Measurements from ENCODE around the gene TXNDC15.

DNA sequence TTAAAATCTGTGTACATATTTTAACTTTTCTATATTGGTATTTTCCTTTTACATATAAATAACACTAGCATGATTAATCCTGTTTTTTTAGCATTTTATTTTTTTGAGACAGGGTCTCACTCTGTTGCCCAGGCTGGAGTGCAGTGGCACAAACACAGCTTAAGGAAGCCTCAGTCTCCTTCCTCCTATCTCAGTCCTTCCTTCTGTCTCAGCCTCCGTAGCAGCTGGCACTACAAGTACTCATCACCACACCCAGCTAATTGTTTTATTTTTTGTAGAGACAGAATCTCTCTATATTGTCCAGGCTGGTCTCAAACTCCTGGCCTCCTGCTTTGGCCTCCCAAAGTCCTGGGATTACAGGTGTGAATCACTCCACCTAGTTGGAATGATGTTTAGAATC, 29.9 kb upstream of the TXNDC15 start:
- TF ChIP-seq, protein P1, sequence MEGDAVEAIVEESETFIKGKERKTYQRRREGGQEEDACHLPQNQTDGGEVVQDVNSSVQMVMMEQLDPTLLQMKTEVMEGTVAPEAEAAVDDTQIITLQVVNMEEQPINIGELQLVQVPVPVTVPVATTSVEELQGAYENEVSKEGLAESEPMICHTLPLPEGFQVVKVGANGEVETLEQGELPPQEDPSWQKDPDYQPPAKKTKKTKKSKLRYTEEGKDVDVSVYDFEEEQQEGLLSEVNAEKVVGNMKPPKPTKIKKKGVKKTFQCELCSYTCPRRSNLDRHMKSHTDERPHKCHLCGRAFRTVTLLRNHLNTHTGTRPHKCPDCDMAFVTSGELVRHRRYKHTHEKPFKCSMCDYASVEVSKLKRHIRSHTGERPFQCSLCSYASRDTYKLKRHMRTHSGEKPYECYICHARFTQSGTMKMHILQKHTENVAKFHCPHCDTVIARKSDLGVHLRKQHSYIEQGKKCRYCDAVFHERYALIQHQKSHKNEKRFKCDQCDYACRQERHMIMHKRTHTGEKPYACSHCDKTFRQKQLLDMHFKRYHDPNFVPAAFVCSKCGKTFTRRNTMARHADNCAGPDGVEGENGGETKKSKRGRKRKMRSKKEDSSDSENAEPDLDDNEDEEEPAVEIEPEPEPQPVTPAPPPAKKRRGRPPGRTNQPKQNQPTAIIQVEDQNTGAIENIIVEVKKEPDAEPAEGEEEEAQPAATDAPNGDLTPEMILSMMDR (IDR thresholded peaks at IDR 0.05; ENCODE audit: low read depth, low read length, missing input control): no peak
- TF ChIP-seq, protein P2, sequence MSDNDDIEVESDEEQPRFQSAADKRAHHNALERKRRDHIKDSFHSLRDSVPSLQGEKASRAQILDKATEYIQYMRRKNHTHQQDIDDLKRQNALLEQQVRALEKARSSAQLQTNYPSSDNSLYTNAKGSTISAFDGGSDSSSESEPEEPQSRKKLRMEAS (IDR thresholded peaks at IDR 0.05): no peak
- TF ChIP-seq FOXA2 (IDR thresholded peaks at IDR 0.05): no peak
- no peak for TF ChIP-seq TAF1 (conservative IDR thresholded peaks at IDR 0.05)
- TF ChIP-seq, protein P3, sequence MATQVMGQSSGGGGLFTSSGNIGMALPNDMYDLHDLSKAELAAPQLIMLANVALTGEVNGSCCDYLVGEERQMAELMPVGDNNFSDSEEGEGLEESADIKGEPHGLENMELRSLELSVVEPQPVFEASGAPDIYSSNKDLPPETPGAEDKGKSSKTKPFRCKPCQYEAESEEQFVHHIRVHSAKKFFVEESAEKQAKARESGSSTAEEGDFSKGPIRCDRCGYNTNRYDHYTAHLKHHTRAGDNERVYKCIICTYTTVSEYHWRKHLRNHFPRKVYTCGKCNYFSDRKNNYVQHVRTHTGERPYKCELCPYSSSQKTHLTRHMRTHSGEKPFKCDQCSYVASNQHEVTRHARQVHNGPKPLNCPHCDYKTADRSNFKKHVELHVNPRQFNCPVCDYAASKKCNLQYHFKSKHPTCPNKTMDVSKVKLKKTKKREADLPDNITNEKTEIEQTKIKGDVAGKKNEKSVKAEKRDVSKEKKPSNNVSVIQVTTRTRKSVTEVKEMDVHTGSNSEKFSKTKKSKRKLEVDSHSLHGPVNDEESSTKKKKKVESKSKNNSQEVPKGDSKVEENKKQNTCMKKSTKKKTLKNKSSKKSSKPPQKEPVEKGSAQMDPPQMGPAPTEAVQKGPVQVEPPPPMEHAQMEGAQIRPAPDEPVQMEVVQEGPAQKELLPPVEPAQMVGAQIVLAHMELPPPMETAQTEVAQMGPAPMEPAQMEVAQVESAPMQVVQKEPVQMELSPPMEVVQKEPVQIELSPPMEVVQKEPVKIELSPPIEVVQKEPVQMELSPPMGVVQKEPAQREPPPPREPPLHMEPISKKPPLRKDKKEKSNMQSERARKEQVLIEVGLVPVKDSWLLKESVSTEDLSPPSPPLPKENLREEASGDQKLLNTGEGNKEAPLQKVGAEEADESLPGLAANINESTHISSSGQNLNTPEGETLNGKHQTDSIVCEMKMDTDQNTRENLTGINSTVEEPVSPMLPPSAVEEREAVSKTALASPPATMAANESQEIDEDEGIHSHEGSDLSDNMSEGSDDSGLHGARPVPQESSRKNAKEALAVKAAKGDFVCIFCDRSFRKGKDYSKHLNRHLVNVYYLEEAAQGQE (IDR thresholded peaks at IDR 0.05): no peak
- no peak for TF ChIP-seq SP1 (IDR thresholded peaks at IDR 0.05)
- no peak for TF ChIP-seq GABPA (IDR thresholded peaks at IDR 0.05 in 1 of 2, conservative IDR thresholded peaks at IDR 0.05 in 1 of 2)
- no peak for TF ChIP-seq RAD21 (IDR thresholded peaks at IDR 0.05)
- TF ChIP-seq, protein P4, sequence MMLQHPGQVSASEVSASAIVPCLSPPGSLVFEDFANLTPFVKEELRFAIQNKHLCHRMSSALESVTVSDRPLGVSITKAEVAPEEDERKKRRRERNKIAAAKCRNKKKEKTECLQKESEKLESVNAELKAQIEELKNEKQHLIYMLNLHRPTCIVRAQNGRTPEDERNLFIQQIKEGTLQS (IDR thresholded peaks at IDR 0.05): no peak
- no peak for TF ChIP-seq EGR1 (IDR thresholded peaks at IDR 0.05; ENCODE audit: low read depth in 2 of 2)
- TF ChIP-seq JUND (IDR thresholded peaks at IDR 0.05): no peak
- TF ChIP-seq RXRA (IDR thresholded peaks at IDR 0.05): no peak

All from liver (tissue), 3 donors.